ENCODE results near the gene MS4A15.
"Not testable (repeated sequence)": the region's sequence is repeated elsewhere in the genome, so short reads cannot be mapped to it uniquely, and the experiment has no call there.

MS4A15 gene

DNA sequence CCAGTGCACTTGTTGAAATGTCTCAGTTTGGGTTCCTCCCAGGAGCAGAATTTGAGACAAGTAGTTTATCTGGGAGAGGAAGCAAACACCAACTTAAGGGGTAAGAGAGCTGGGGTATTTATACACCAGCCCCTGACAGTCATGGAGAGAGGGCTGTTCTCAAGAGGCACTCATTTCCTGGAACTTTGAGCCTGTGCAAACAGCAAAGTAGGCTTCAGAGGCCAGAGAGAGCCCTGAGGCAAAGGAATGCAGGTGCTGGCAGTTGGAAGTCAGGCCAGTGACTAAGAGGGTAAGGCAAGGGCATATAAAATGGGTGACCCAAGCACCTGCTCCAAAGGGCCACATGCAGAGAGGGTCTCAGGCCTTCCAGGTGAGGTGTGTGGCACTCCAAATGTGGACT, 16.1 kb upstream of the MS4A15 start:
- H3K36me3 Mint-ChIP-seq (ENCODE audit: low read depth), result no peaks in the 10 kb centered on the region
- H3K4me1 Mint-ChIP-seq (ENCODE audit: low read depth), result no peaks in the 10 kb centered on the region
- H3K9me3 Mint-ChIP-seq, result no peaks in the 10 kb centered on the region
- peaks cover 18% of the 10 kb centered on the region for H3K27me3 Mint-ChIP-seq
- H3K27ac Mint-ChIP-seq, result no peak overlapping the region
- no peak overlapping the region for H3K4me3 Mint-ChIP-seq
- intact Hi-C loops (cut with micrococcal nuclease), result no loop called here

DNA sequence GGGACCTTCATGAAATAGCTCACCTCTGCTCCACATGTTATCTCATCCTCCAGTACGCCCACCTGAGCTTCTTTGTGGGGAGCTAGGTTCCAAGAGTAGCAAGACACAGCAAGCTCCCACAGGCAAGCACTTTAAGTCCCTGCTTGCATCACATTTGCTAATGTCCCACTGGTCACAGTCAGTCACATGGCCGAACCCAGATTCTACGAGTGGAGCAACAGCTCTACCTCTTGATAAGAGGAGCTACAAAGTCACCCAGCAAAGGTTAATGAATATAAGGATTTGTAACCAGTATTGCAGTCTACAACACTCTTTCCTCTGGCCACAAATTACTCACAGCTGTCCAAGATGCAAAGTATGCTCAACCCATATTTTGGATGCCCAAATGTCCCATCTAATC, 15.2 kb upstream of the MS4A15 start:
- H3K27me3 Mint-ChIP-seq, result peaks cover 20% of the 10 kb centered on the region
- no peaks in the 10 kb centered on the region for H3K4me1 Mint-ChIP-seq (ENCODE audit: low read depth)
- no peaks in the 10 kb centered on the region for H3K36me3 Mint-ChIP-seq (ENCODE audit: low read depth)
- H3K4me3 Mint-ChIP-seq, result no peak overlapping the region
- H3K9me3 Mint-ChIP-seq, result no peaks in the 10 kb centered on the region
- intact Hi-C loops (cut with micrococcal nuclease), result no loop called here
- no peak overlapping the region for H3K27ac Mint-ChIP-seq

DNA sequence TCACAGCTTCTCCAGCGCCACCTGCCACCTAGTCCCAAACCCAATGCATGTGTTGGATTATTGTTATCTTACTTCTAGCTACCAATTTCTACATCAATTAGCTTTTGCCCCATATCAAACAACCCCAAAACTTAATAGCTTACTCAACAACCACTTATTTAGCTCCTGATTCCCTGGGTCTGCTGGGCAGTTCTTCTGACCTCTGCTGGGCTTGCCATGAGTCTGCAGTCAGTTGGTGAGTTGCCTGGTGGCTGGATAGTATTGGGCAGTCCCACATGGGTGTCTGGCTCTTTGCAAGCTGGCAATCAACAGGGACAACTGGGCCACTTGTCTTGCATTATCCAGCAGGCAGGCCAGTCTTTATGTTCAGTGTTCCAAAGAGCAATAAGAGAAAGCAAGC, 13.6 kb upstream of the MS4A15 start:
- no peaks in the 10 kb centered on the region for H3K4me1 Mint-ChIP-seq (ENCODE audit: low read depth)
- H3K27me3 Mint-ChIP-seq, result peaks cover 15% of the 10 kb centered on the region
- no peak overlapping the region for H3K27ac Mint-ChIP-seq
- intact Hi-C loops (cut with micrococcal nuclease), result no loop called here
- H3K36me3 Mint-ChIP-seq (ENCODE audit: low read depth), result no peaks in the 10 kb centered on the region
- no peaks in the 10 kb centered on the region for H3K9me3 Mint-ChIP-seq
- H3K4me3 Mint-ChIP-seq, result no peak overlapping the region

DNA sequence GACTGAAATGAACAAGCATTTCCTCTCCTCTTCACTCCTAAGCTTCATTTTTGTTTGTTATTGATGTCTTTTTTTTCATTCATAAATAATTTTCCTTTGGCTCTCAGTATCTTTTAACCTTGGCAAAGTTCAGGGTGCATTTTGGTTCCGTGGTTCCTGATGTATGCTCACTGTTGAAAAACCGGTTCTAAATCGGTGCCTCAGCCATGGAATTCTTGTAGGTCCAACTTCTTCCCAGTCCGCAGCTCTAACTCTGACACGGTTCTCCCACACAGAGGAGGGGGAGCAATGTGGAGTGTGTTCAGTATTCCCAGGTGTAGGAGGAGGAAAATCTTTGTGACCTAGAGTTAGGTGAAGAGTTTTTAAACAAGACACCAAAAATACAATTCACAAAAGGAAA, 12.6 kb upstream of the MS4A15 start:
- peaks cover 14% of the 10 kb centered on the region for H3K27me3 Mint-ChIP-seq
- no peaks in the 10 kb centered on the region for H3K4me1 Mint-ChIP-seq (ENCODE audit: low read depth)
- intact Hi-C loops (cut with micrococcal nuclease), result no loop called here
- no peak overlapping the region for H3K27ac Mint-ChIP-seq
- H3K9me3 Mint-ChIP-seq, result no peaks in the 10 kb centered on the region
- H3K36me3 Mint-ChIP-seq (ENCODE audit: low read depth), result no peaks in the 10 kb centered on the region
- no peak overlapping the region for H3K4me3 Mint-ChIP-seq

DNA sequence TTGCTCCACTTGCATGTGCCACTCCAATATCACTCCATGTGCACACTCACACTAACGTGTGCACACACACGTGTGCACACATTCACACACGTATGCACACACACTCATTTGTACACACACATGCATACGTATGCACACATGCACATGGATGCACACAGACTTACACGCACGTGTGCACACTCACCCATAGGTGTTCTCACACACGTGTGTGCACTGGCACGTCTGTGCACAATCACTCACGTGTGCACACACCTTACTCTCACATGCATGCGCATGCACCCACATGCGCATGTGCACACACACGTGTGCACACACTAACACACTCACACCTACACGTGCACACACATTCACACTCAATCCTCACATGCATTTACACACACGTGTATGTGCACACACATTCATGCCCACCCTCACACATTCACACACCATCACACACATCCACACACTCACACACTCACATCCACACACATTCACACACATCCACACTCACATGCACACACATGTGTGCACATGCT, 9.3 kb upstream of the MS4A15 start:
- Mint-ChIP-seq H3K27ac (no peak overlapping the region), H3K4me1 (ENCODE audit: low read depth) (no peaks in the 10 kb centered on the region), H3K4me3 (no peak overlapping the region), H3K9me3 (no peaks in the 10 kb centered on the region), H3K36me3 (ENCODE audit: low read depth) (no peaks in the 10 kb centered on the region), H3K27me3 (peaks cover 23% of the 10 kb centered on the region)
- intact Hi-C loops (cut with micrococcal nuclease), result no loop called here

DNA sequence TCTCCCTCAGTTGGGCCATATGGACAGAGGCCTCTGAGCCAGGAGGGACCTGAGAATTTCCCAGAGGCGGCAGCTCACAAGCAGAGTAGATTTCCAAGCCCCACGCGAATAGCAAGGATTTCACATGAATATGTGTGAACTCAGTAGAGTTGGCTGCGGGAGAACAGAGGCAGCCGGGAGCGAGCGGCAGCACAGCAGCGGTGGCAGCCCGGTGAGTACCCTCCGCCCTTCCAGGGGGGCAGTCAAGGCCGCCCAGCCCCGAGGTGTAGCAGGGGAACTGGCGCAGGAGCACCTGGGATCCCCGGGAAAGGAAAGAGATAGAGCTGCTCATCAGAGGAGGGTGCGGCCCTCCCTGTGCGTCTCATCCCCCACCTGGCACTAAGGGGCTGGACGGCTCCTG, 8.4 kb upstream of the MS4A15 start:
- intact Hi-C loops (cut with micrococcal nuclease), result no loop called here
- Mint-ChIP-seq H3K36me3 (ENCODE audit: low read depth) (no peaks in the 10 kb centered on the region), H3K9me3 (no peaks in the 10 kb centered on the region), H3K4me1 (ENCODE audit: low read depth) (no peaks in the 10 kb centered on the region), H3K27me3 (peaks cover 29% of the 10 kb centered on the region), H3K4me3 (no peak overlapping the region), H3K27ac (no peak overlapping the region)

DNA sequence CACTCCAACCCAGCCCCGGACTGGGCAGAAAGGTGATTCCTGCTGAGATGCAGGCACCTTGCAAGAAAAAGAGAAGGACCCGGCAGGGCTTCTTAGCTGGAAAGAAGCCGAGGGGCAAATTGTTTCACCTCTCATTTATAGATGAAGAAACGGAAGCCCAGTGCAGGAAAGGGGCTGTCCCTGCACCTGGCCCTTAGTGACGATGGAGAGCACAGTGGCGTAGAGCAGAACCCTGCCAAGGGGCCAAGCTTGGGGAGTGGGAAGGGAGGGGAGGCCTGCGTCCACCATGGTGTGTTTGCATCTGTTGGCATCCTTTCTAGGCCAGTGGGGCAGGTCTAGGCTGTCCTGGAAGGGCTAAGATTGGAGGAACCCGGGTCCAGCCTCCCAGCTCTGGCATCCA, 7.8 kb upstream of the MS4A15 start:
- Mint-ChIP-seq H3K36me3 (ENCODE audit: low read depth) (no peaks in the 10 kb centered on the region), H3K9me3 (no peaks in the 10 kb centered on the region), H3K27me3 (peaks cover 33% of the 10 kb centered on the region), H3K4me3 (no peak overlapping the region), H3K27ac (no peak overlapping the region), H3K4me1 (ENCODE audit: low read depth) (no peaks in the 10 kb centered on the region)
- intact Hi-C loops (cut with micrococcal nuclease), result no loop called here

DNA sequence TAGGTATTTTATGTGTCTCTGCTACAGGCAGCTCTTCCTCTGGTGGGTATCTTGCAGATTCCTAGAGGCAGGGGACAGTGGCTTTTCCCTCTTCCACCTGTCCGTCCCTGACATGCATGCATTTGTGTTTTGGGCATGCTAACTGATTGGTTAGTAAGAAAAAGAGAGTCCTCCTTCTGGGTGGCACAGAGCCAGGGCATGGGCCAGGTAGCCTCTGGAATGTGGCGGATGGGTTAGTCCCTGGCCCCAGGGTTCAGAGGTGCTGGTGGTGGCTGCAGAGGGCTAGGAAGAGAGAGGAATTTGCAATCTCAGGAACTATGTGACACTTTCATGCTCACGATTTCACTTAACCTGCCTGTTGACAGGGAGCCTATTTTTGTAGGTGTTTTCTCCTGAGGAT, 5.8 kb upstream of the MS4A15 start:
- intact Hi-C loops (cut with micrococcal nuclease), result no loop called here
- H3K36me3 Mint-ChIP-seq (ENCODE audit: low read depth), result no peaks in the 10 kb centered on the region
- H3K4me3 Mint-ChIP-seq, result no peak overlapping the region
- peaks cover 28% of the 10 kb centered on the region for H3K27me3 Mint-ChIP-seq
- H3K9me3 Mint-ChIP-seq, result no peaks in the 10 kb centered on the region
- no peaks in the 10 kb centered on the region for H3K4me1 Mint-ChIP-seq (ENCODE audit: low read depth)
- H3K27ac Mint-ChIP-seq, result no peak overlapping the region

DNA sequence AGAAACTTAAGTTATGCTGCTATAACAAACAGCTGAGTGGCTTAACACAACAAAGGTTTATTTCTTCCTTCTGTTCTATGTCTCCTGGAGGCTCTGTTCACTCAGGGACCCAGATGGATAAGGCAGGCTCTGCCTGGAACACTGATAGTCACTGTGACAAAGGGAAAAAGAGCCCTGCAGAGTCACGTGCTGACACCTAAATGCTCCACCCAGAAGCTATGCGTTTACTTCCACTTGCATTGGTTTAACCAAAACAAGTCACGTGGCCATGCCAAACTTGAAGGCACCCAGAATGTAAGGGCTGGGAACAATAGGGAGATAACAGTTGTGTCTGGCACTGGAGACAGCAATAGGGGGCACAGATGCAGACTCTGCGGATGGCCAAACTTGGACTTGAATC, 3.4 kb upstream of the MS4A15 start:
- no peaks in the 10 kb centered on the region for H3K4me1 Mint-ChIP-seq (ENCODE audit: low read depth)
- H3K27ac Mint-ChIP-seq, result no peak overlapping the region
- H3K9me3 Mint-ChIP-seq, result no peaks in the 10 kb centered on the region
- H3K27me3 Mint-ChIP-seq, result peaks cover 43% of the 10 kb centered on the region
- intact Hi-C loops (cut with micrococcal nuclease), result no loop called here
- H3K4me3 Mint-ChIP-seq, result no peak overlapping the region
- no peaks in the 10 kb centered on the region for H3K36me3 Mint-ChIP-seq (ENCODE audit: low read depth)

DNA sequence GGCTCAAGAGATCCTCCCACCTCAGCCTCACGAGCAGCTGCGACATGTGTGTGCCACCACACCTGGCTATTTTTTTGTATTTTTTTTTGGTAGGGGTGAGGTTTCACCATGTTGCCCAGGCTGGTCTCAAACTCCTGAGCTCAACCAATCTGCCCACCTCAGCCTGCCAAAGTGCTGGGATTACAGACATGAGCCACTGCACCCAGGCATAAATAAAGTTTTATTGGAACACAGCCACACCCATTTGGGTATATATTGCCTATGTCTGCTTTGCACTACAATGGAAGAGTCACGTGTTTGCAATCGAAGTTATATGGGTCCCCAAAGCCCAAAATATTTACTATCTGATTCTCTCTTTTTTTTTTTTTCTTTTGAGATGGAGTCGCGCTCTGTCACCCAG, 1.8 kb upstream of the MS4A15 start:
- H3K27ac Mint-ChIP-seq, result no peak overlapping the region

DNA sequence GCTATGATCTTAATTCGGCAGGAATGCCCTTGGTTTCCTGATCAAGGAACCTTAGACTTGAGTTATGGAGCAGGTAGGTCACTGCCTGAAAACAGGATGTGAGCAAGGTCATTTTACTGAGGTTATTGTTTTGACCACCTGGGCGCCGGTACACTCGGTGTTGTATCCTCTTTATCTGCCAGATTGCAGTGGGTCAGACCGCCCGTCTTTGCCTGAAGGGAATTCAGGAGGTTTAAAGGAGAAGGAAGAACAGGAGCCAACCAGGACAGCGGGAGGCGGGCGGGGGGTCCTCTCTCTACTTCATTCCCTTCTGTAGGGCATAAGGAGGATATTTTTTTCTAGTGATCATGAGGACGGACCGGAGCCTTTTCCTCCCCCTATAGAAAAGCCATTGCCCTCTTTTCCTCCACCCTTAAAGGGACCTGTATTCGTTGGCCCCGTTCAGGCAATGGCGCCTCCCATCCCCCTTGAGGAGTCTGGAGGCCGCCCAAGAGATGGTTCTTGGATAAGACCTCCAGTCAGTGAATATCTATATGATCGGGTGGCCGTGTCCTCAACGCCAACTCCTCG, 649 bp downstream of the MS4A15 start:
- no peaks in the 10 kb centered on the region for H3K9me3 Mint-ChIP-seq
- H3K27me3 Mint-ChIP-seq, result peaks cover 59% of the 10 kb centered on the region
- intact Hi-C loops (cut with micrococcal nuclease), result no loop called here
- no peak overlapping the region for H3K27ac Mint-ChIP-seq
- H3K4me3 Mint-ChIP-seq, result no peak overlapping the region
- no peaks in the 10 kb centered on the region for H3K36me3 Mint-ChIP-seq (ENCODE audit: low read depth)
- peaks cover 16% of the 10 kb centered on the region for H3K4me1 Mint-ChIP-seq (ENCODE audit: low read depth)

More for the DNA sequence above, 1.8 kb upstream of the MS4A15 start:
- Mint-ChIP-seq H3K9me3 (no peaks in the 10 kb centered on the region), H3K36me3 (ENCODE audit: low read depth) (no peaks in the 10 kb centered on the region), H3K4me3 (no peak overlapping the region), H3K27me3 (peaks cover 55% of the 10 kb centered on the region), H3K4me1 (ENCODE audit: low read depth) (peaks cover 12% of the 10 kb centered on the region)
- intact Hi-C loops (cut with micrococcal nuclease), result no loop called here

DNA sequence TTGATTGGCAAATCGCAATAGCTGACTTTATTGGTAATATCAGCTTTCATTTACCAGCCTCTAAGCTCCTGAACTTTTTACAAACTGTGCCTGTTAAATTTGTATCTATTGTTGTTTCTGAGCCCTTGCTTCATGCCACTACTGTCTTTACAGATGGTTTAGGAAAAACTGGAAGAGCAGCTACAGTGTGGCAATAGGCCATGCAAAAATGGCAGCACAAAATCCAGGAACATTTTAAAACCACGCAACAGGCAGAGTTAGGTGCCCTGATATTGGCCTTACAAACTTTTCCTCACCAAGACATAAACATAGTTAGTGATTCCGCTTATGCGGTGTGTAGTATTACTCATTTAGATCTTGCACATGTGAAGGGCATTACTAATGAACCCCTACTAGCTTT, 2.0 kb downstream of the MS4A15 start:
- H3K36me3 Mint-ChIP-seq (ENCODE audit: low read depth); intact Hi-C loops (cut with micrococcal nuclease); H3K9me3 Mint-ChIP-seq; H3K27ac Mint-ChIP-seq; H3K4me3 Mint-ChIP-seq: not testable (repeated sequence)
- Mint-ChIP-seq H3K27me3 (peaks cover 53% of the 10 kb centered on the region), H3K4me1 (ENCODE audit: low read depth) (peaks cover 16% of the 10 kb centered on the region)

DNA sequence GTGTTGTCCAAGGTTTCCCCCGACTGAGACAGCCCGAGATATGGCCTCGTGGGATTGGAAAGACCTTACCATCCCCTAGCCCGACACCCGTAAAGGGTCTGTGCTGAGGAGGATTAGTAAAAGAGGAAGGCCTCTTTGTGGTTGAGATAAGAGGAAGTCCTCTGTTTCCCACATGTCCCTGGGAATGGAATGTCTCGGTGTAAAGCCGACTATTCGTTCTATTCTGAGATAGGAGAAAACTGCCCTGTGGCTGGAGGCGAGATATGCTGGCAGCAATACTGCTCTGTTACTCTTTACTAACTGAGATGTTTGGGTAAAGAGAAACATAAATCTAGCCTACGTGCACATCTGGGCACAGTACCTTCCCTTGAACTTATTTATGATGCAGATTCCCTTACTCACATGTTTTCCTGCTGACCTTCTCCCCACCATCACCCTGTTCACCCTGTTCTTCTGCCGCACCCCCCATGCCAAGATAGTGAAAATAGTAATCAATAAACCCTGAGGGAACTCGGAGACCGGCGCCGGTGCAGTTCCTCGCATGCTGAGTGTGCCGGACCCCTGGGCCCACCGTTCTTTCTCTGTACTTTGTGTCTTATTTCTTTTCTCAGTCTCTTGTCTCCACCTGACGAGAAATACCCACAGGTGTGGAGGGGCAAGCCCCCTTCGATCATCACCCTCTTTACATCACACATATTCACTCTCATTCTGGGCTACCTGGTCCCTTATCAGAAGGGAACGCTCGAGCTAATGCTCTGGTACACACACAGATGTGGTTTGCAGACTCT, 3.0 kb downstream of the MS4A15 start:
- Mint-ChIP-seq H3K4me1 (ENCODE audit: low read depth) (peaks cover 16% of the 10 kb centered on the region), H3K27me3 (peaks cover 54% of the 10 kb centered on the region)
- H3K9me3 Mint-ChIP-seq; H3K36me3 Mint-ChIP-seq (ENCODE audit: low read depth); H3K4me3 Mint-ChIP-seq; intact Hi-C loops (cut with micrococcal nuclease); H3K27ac Mint-ChIP-seq: not testable (repeated sequence)

DNA sequence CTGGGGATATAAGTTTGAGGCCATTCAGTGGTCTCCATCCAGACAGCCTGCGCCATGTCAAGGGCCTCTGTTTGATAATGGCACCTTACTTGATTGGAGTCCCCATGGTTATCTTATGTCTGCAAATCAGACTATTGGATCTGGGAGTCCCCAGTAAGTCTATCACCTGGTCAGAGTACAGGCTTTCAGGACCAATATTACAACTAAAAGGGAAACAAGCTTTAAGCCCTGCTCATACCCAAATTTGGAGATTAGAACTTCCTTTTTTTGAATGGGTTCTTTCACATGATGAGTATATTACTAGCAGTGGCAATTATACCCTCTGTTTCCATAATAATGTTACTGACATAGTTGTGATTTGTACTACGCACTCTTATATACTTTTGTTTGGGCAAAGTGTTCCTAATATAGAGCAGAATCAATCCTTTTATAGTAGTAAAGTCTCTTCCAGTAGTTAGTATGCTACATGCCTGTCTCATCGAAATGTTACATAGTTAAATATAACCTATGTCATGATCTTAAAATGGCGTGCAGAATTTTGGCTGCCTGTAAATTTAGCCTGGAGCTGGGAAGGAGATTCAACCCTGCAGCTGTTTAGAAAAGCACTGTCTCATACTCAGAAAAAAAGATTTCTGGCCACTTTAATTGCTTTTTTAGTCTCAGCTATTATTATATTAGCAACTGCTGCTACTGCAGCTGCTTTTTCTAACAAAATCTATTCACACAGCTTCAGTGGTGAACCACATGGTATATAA, 4.9 kb downstream of the MS4A15 start:
- no peak overlapping the region for H3K27ac Mint-ChIP-seq

More for the DNA sequence above, 4.9 kb downstream of the MS4A15 start:
- H3K4me1 Mint-ChIP-seq (ENCODE audit: low read depth), result peaks cover 16% of the 10 kb centered on the region
- H3K27me3 Mint-ChIP-seq, result peaks cover 51% of the 10 kb centered on the region
- H3K4me3 Mint-ChIP-seq, result no peak overlapping the region
- intact Hi-C loops (cut with micrococcal nuclease), result no loop called here
- H3K9me3 Mint-ChIP-seq, result no peaks in the 10 kb centered on the region
- no peaks in the 10 kb centered on the region for H3K36me3 Mint-ChIP-seq (ENCODE audit: low read depth)

Measured in dendritic cell treated with granulocyte-macrophage colony-stimulating factor and Interleukin-4, amounts not matched to agents 40 ng/mL and 50 ng/mL, for 4 days (primary cell).